Body of pancreas (tissue), 4 donors: ENCODE results near the gene COA7. TPM values are rescaled to one million over a fixed set of nuclear protein-coding genes. Genes with fewer than 3 reads are reported as not detected.

Experiments used
- ATAC-seq: fragments of 150-250 bp; one replicate; pipeline ENCODE4 v1.9.1; 2016
- DNase-seq, 4 donors: peaks; one replicate each; pipeline ENCODE4 v3.0.0-alpha.2; 2019
- H3K27ac ChIP-seq, 4 donors: fragments of 200-600 bp; sonication (generic); 1 replicate in 3 of 4; 2 replicates in 1 of 4; pipeline versions ENCODE4 v1.5.1 to v1.6.1; 2016 to 2019; ENCODE audit warnings: mild to moderate bottlenecking in 1 of 4, mixed read lengths in 1 of 4, moderate library complexity in 1 of 4
- H3K27me3 ChIP-seq, 2 donors: fragments of 200-600 bp; sonication (generic); one replicate each; pipeline ENCODE4 v1.6.0; 2016; ENCODE audit warnings: mild to moderate bottlenecking in 1 of 2
- H3K36me3 ChIP-seq, 2 donors: fragments of 200-600 bp; sonication (generic); replicated peaks in 1 of 2; 2 replicates each; pipeline ENCODE4 v1.5.1; 2016; ENCODE audit warnings: low read depth in 2 of 2; ENCODE audit not compliant: insufficient read depth in 1 of 2
- H3K4me1 ChIP-seq: fragments of 200-600 bp; sonication (generic); one replicate; pipeline ENCODE4 v1.6.0; 2016
- H3K4me3 ChIP-seq, 2 donors: fragments of 200-600 bp; sonication (generic); 1 replicate in 1 of 2; 2 replicates in 1 of 2; pipeline ENCODE4 v1.5.1; 2016 to 2019
- H3K9me3 ChIP-seq, 3 donors: fragments of 200-600 bp; sonication (generic); 1 replicate in 2 of 3; 2 replicates in 1 of 3; pipeline ENCODE4 v1.5.1; 2016
- CTCF ChIP-seq, 7 experiments: fragments of 450-650 bp in 4 of 7; fragments of 200-600 bp in 3 of 7; sonication (generic) in 3 of 7; IDR thresholded peaks; one replicate each; pipeline ENCODE4 v1.5.1; 2016 to 2019; ENCODE audit warnings: antibody characterized with exemption in 7 of 7
- POLR2A ChIP-seq, 3 donors: fragments of 450-650 bp; IDR thresholded peaks; one replicate each; pipeline ENCODE4 v1.6.1; 2016; ENCODE audit warnings: antibody characterized with exemption in 3 of 3, mild to moderate bottlenecking in 2 of 3
- WGBS, 2 donors: methylation state at CpG; one replicate each; pipeline ENCODE4 v1.1.5; 2017; 5-methylcytosine and 5-hydroxymethylcytosine counted together
- intact Hi-C: fragments of 100-400 bp; cut with DNase I; formaldehyde crosslinking; loops from one replicate; pipeline ENCODE4 v1.15.1; 2023
- total RNA-seq, 2 donors: library from RNA; depleted of rRNA; stranded (reverse); fragments of >200 nt; gene quantifications; one replicate each; pipeline ENCODE4 v1.1.0, GENCODE V29; 2016

Gene COA7
- total RNA-seq, 2 donors from 2014 or later = 4.3 to 6.0 TPM

- H3K4me3 ChIP-seq = no peak overlapping the region
- H3K4me1 ChIP-seq = no peaks in the 10 kb centered on the region
- DNase-seq = no peak
- H3K36me3 ChIP-seq = no peaks in the 10 kb centered on the region
- 81 to 83% methylated on average over 4 of the region's 4 CpGs for WGBS, 2 donors
- H3K9me3 ChIP-seq = no peaks in the 10 kb centered on the region
- TF ChIP-seq POLR2A (IDR thresholded peaks at IDR 0.05) = no peak
- no peak for TF ChIP-seq CTCF (IDR thresholded peaks at IDR 0.05)
- H3K27ac ChIP-seq = no peak overlapping the region
- no peaks in the 10 kb centered on the region for H3K27me3 ChIP-seq
- intact Hi-C loops = no loop called here
- ATAC-seq = no peak
These were observed 15.4 kb upstream of the COA7 start for GRCh38 chr1:52713590-52713989.

- DNase-seq = no peak
- intact Hi-C loops = no loop called here
- no peak overlapping the region for H3K4me3 ChIP-seq
- no peaks in the 10 kb centered on the region for H3K4me1 ChIP-seq
- WGBS, 2 donors = 55 to 56% methylated on average over 6 of the region's 6 CpGs
- no peak for ATAC-seq
- H3K27me3 ChIP-seq = no peaks in the 10 kb centered on the region
- H3K27ac ChIP-seq = peak overlapping the region in 1 of 4 donors; percentile 64
- no peaks in the 10 kb centered on the region for H3K36me3 ChIP-seq
- TF ChIP-seq POLR2A (IDR thresholded peaks at IDR 0.05) = no peak
- TF ChIP-seq CTCF (IDR thresholded peaks at IDR 0.05) = no peak
- no peaks in the 10 kb centered on the region for H3K9me3 ChIP-seq
These were observed 10.9 kb upstream of the COA7 start for GRCh38 chr1:52709016-52709415.

GRCh38 chr1:52707927-52708655 lies 9.9 kb upstream of the COA7 start:
- peaks cover 7% of the 10 kb centered on the region for H3K4me1 ChIP-seq
- ATAC-seq = peak; percentile 76
- WGBS, 2 donors = 72 to 82% methylated on average over 5 of the region's 5 CpGs

GRCh38 chr1:52706941-52707926 lies 9.1 kb upstream of the COA7 start:
- peaks cover 14% of the 10 kb centered on the region for H3K4me1 ChIP-seq
- intact Hi-C loops = no loop called here
- DNase-seq (peak in 1 of 4 donors; percentile 23), ATAC-seq (no peak)
- H3K36me3 ChIP-seq = no peaks in the 10 kb centered on the region
- no peaks in the 10 kb centered on the region for H3K27me3 ChIP-seq
- no peak overlapping the region for H3K4me3 ChIP-seq
- TF ChIP-seq CTCF (IDR thresholded peaks at IDR 0.05) (no peak), POLR2A (IDR thresholded peaks at IDR 0.05) (no peak)
- H3K27ac ChIP-seq = peak overlapping the region in 3 of 4 donors; percentile 14 to 64 (median 38)
- WGBS, 2 donors = 78 to 82% methylated on average over 14 to 18 of the region's 18 CpGs
- H3K9me3 ChIP-seq = no peaks in the 10 kb centered on the region

More at GRCh38 chr1:52707927-52708655, 9.9 kb upstream of the COA7 start:
- Histone ChIP-seq H3K36me3 (no peaks in the 10 kb centered on the region), H3K27ac (peak overlapping the region in 3 of 4 donors; percentile 14 to 64 (median 38)), H3K9me3 (no peaks in the 10 kb centered on the region), H3K4me3 (no peak overlapping the region), H3K27me3 (no peaks in the 10 kb centered on the region)
- intact Hi-C loops = no loop called here
- peak in 1 of 4 donors; percentile 38 for DNase-seq
- TF ChIP-seq POLR2A (IDR thresholded peaks at IDR 0.05) (no peak), CTCF (IDR thresholded peaks at IDR 0.05) (no peak)
